ENCODE data around the gene TPCN2.
"Not testable (repeated sequence)": the region's sequence is repeated elsewhere in the genome, so short reads cannot be mapped to it uniquely, and the experiment has no call there.

Gene TPCN2

DNA sequence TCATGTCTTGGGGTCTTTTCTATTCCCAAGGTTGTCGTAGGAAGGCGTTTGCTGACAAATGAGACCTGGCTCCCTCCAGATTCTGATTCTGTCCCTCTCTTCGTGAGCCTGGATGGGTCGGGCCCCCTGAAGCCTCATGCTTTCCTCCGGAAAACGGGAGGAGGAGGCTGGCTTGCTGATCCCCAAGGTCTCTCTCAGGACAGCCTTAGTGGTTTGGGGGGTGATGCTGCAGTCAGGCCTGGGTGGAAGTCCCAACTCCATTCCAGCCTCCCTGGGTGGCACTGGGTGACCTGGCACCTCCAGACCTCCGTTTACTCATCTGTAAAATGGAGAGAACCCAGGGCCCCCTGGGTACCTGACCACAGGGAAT lies 83.6 kb downstream of the TPCN2 start:
- DNase-seq: no peak

DNA sequence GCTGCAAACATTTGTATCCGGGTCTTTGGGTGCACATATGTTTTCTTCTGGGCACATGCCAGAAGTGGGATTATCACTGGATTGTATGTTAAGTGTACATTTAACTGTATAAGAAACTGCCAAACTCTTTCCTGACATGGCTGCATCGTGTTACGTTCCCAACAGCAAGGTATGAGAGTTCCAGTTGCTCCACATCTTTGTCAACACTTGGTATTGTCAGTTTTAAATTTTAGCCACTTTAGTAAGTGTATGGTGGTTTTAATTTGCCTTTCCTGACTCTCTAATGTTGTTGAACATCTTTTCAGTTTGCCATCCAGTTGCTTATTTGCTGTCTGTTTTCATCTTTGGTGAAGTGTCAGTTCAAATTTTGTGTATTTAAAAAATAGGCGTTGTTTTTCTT lies 84.5 kb downstream of the TPCN2 start:
- DNase-seq: no peak

GRCh38 chr11:69134182-69134581 lies 85.5 kb downstream of the TPCN2 start:
- not testable (repeated sequence) for DNase-seq

GRCh38 chr11:69134957-69135356 lies 86.2 kb downstream of the TPCN2 start:
- no peak for DNase-seq

- DNase-seq: no peak
Observed at GRCh38 chr11:69135420-69136363, 87.0 kb downstream of the TPCN2 start.

GRCh38 chr11:69136471-69136870 lies 87.7 kb downstream of the TPCN2 start:
- no peak for DNase-seq

GRCh38 chr11:69137151-69137844 lies 88.6 kb downstream of the TPCN2 start:
- no peak for DNase-seq

- DNase-seq: no peak
Observed at GRCh38 chr11:69138265-69138664, 89.5 kb downstream of the TPCN2 start.

DNA sequence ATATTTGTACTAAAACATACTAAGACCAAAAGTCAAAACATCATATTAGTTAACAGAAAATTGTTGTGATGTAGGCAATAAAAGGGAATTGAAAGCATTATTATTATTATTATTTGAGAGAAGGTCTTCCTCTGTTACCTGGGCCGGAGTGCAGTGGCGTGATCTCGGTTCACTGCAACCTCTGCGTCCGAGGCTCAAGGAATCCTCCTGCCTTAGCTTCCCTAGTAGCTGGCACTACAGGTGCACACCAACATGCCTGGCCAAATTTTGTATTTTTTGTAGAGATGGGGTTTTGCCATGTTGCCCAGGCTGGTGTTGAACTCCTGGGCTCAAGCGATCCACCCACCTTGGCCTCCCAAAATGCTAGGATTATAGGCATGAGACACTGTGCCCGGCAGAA lies 91.4 kb downstream of the TPCN2 start:
- not testable (repeated sequence) for DNase-seq

DNA sequence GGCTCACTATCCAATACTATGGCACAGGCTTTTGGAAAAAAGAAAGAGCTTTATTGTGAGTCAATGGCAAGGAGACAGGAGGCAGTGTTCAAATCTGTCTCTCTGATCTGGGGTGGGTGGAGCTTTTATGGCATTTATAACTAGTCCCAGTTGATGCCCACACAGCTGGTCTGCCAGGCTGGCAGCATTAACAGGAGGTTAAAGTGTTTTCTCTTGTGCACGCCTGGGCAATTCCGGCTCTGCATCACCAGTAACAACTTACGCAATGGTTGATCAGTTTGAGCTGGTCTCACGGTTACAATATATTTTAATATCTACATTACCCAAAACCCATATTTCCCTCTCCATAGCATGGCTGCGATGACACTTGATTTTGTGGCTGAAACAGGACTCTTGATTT lies 91.9 kb downstream of the TPCN2 start:
- no peak for DNase-seq

- DNase-seq: no peak
Observed at GRCh38 chr11:69141742-69142141, 93.0 kb downstream of the TPCN2 start.

DNA sequence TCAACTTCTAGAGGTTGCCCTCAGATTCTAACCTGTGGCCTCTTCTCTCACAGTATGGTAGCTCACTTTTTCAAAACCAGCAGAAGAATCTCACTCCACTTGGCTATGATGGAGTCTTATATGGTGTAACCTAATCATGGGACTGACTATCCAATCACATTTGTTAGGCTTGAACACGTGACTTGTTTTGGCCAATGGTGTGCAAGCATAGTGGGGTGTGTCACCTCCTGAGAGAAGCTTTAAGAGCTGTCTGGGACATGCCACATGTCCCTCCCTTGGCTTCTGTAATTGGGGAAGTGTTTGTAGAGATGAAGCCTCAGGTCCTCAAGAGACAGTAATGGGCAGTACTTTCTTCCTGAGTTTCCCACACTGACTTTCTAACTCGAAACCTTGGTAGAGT lies 94.2 kb downstream of the TPCN2 start:
- DNase-seq: no peak

DNA sequence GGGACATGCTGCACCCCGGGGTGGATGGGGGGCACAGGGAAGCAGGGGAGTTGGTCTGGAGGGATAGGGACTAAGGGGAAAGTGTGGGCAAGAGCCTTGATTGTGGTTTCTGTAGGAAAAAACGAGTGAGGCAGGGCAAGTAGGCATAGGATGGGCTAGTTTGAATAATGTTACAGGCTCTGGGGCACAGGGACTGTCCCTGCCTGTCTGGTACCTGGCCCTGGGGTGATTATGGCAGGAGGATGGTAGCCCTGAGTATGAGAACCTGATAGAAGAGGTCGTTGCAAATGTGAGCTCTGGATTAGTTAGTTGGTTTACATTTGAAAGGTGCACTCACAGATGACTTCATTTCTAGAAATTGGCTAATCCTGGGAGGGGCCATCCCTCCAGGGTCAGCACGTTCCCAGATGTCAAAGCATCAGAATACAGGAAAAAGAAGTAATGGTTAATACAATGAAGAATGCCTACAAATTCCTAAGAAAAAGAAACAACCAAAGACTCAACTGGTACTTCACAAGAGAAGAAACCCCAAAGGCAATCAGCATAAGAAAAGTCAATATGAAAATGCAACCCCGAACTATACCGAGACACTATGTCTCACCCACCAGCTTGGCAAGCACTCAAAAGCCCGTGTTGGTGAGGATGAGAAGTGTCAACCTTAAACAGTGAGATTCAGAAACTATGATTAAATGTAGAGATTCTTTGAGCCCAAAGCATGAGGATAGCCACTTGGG lies 95.8 kb downstream of the TPCN2 start:
- no peak for DNase-seq

DNA sequence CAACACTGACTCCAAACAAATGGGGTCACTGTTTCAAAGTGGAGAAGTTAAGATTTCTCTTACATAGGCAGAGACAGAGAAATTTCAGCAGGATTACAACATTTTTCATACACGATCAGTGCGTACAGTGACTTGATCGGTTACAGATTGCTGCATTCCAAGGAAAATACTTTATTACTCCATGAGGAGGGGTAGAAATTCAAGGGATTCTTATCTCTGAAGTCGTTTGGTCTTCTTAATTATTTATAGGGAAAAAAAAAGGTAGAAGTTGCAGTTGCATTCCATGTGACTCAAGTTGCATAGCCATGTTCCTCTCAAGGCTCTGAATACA lies 96.3 kb downstream of the TPCN2 start:
- DNase-seq: no peak

- DNase-seq: no peak
Observed at GRCh38 chr11:69148377-69148762, 99.6 kb downstream of the TPCN2 start.

DNA sequence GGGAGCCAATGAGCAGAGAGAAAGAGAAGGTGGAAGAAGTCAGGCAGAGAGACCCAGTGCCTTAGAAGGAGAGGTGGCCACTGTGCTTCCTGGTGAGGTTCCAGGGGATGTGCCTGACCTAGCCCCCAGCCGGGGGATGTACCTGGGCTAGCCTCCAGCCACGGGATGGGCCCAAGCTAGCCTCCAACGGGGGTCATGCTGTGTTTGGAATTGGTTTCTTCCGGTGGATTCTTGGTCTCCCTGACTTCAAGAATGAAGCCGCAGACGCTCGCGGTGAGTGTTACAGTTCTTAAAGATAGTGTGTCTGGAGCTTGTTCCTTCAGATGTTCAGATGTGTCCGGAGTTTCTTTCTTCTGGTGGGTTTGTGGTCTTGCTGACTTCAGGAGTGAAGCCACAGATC lies 100.1 kb downstream of the TPCN2 start:
- DNase-seq: no peak

- not testable (repeated sequence) for DNase-seq
Observed at GRCh38 chr11:69149338-69150045, 100.8 kb downstream of the TPCN2 start.

GRCh38 chr11:69150175-69150574 lies 101.4 kb downstream of the TPCN2 start:
- no peak for DNase-seq

GRCh38 chr11:69151836-69152235 lies 103.1 kb downstream of the TPCN2 start:
- DNase-seq: no peak

- no peak for DNase-seq
Observed at GRCh38 chr11:69152733-69153421, 104.1 kb downstream of the TPCN2 start.

- no peak for DNase-seq
Observed at GRCh38 chr11:69153661-69154060, 104.9 kb downstream of the TPCN2 start.

- DNase-seq: no peak
Observed at GRCh38 chr11:69154211-69154913, 105.6 kb downstream of the TPCN2 start.
